Hepatocyte (in vitro differentiated cells): ENCODE results near the gene KDM4C.

Experiments used
- CTCF ChIP-seq: fragments of 200-600 bp; sonication (generic); IDR thresholded peaks from 2 replicates; pipeline ENCODE4 v1.5.1; 2016; ENCODE audit warnings: antibody characterized with exemption, mild to moderate bottlenecking; ENCODE audit not compliant: poor library complexity
- EZH2 ChIP-seq: fragments of 200-600 bp; sonication (generic); IDR thresholded peaks from 2 replicates; pipeline ENCODE4 v1.6.1; 2016; ENCODE audit warnings: antibody characterized with exemption, mild to moderate bottlenecking, borderline replicate concordance
- EZH2phosphoT487 ChIP-seq: fragments of 200-600 bp; sonication (generic); IDR thresholded peaks from one replicate; pipeline ENCODE4 v1.6.1; 2018; ENCODE audit warnings: antibody characterized with exemption, mild to moderate bottlenecking, low read depth, moderate library complexity; ENCODE audit not compliant: unreplicated experiment, severe bottlenecking

GRCh38 chr9:7118633-7119032 lies 360.9 kb downstream of the KDM4C start:
- no peak for TF ChIP-seq CTCF
- no peak for TF ChIP-seq EZH2
- no peak for TF ChIP-seq EZH2phosphoT487
